ENCODE measurements around the gene C2orf76.

C2orf76 gene

DNA sequence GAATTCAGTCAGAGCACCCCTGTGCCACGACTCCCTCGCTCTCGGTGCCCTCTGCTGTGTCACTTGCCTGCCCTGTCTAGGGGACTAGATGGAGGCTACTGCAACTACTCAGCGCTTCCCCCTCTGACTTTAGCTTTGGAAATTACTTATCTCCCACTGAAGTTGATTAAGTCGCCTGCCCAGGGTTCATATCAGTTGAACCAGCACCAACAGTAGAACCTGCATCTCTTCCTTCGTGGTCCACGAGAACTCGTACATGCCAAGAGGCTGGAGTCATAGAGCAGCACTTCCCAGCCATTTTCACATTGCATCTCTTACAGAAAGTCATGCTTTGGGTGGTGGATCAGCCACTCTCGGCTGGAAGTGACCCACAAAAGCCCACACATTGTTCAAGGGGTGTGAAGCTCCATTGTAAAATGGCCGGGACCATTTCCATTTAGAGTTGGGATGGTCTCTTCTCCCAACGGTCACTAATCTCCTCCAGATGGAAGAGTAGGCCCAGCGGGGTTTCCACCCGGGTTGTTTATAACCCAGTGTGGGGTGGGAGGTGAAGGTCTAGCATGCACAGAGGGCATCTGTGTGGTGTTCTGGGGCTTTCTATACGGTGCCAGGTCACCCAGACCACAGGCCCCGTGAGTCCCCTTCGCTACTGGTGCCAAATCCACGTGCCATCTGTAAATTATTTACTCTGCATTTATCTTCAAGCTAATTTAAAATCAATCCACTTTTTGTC is 105.0 kb downstream of the C2orf76 start:
- DNase-seq, result no peak

DNA sequence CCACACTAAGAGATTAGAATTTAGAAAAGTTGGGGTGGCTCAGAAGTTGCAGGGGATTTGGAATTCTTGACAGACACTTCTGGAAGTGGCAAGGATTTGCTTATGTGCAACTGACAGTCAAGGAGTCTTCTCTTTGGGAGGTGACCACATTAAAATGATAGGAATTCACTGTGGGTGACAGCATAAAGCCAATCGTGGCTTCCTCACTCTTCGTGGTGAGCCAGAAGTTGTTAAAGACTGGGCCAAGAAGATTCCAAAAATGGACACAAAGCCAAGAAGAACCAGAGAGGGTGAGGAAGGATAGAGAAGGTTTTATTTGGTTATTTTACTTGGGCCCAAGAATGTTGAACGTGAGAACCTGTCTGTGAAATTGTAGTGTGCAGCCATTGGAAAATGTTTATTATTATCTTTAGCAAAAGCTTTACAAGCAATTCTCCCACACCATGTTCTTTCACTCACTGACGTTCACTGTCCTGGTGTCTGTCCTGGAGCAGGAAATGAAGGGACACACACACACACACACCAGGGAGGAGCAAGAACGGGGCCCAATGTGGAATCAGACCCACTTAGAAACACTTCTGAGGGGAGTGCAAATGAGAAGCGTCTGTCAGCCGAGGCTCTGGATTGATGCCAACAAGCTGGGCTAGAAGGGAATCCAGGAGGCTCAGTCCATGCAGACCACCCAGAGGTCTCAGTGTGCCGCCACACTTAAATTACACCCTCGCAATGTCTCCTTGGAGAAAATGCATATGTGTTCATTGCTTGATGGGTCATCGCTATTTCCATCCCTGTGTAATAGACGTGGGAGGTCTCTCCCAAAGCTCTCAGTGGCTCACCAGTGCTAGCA is 105.8 kb downstream of the C2orf76 start:
- DNase-seq, result no peak

DNA sequence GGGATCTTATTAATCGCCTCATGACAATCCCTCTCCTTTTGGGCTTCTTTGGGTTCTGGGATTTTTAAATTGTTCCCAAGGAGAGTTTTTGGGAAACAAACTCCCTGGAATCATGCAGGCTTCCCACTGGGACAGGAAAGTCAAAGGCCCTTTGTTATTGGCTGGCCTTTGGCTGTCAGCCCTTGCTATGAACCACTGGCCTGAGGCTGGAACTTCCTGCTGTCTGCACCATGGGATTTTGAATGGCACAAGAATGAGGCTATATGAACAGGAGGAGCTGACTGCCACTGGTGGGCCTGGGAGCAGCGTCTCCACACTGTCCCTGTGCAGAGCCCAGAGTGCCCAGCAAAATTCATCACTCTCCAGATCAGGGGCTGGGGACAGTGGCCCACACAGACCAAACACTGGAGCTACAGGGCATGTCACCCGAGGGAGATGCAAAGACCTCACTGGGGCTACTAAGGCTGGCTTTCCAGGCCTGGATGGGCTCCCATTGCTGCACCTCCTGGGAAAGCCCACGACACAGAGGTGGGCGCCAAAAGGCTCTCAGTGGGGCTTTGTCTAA is 107.3 kb downstream of the C2orf76 start:
- no peak for DNase-seq

DNA sequence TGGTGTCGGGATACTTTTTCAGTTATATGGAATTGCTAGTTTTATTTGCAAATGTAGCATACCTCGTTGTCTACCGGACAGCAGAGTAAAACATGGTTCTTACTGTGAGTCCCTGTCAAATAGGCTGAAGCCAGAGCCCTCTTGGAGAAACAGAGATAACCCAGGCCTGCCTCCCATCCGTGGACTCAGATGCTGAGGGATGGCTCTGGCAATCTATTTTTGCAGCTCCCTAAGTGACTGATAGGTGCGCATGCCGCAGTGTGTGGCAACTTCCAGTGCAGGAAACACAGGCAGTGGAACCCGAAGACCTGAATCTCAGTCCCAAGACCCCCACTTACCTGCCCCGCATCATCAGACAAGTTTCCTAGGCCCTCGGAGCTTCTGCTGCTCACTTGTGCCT is 109.4 kb downstream of the C2orf76 start:
- no peak for DNase-seq

DNA sequence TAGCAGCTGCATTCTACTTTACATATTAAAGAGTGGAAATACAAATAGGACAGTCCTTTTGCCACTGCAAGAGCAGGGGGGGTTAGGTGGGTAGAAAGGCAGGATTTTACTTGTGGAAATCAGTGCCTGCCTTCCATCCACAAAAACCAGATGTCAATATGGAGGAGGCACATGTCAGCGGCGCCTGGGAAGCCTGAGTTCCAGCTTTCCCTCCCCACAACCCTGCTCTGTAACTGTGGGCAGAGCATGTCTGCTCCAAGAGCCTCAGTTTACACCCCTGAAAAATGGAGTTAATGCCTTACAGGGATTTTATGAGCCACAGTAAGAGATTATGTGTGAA is 110.1 kb downstream of the C2orf76 start:
- DNase-seq, result no peak

DNA sequence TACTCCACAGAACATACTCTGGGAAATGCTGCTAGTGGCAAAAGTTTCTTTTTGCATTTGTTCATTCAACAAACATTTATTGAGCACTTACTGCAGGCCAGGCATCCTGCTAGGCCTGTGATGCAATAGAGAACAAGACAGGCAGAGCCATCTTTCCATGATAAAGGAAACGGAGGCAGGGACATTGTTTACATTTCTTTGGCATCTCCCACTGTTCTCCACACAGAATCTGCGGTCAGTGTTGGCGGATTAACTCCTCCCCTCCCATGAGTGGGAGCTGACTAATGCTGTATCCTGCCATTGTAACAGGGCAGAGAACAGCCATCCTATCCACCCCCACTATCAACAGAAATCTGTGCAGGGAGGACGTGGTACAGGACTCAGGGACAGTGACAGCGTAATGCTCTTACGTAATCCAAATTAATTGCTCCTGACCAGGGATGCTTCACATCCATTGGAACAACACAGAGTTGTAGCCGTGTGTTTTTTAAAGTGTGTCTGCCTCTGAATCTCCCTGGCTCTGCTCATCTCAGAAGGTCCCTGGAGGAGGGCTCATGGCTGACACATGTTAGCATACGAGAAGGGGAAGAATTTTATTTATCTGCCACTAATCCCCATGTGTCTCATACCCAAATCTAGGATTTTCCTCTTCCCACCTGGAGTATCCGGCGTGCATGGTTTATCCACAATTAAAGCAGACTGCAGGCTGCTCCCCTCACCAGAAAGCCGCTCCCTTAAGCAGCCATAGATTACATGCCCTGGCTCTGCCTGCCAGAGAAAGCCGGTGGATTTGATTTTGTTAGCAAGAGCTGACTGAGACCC is 110.7 kb downstream of the C2orf76 start:
- no peak for DNase-seq

DNA sequence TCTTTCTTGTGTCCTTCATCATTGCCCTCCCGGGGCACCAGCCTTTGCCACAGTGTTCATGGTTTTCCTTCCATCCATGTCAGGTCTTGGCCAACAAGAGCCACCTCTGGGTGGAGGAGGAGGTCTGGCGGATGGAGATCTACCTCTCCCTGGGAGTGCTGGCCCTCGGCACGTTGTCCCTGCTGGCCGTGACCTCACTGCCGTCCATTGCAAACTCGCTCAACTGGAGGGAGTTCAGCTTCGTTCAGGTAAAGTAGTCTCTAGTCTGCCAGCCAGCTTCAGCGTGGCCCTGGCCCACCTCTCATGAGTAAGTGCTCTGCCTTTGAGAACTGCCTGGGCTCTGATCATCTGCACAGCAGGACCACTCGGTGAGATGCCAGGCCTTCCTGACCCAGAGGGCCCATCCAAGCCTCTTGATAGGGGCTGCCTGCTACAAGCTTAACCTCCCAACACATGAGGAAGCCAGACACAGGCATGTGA is 112.0 kb downstream of the C2orf76 start:
- DNase-seq, result no peak

DNA sequence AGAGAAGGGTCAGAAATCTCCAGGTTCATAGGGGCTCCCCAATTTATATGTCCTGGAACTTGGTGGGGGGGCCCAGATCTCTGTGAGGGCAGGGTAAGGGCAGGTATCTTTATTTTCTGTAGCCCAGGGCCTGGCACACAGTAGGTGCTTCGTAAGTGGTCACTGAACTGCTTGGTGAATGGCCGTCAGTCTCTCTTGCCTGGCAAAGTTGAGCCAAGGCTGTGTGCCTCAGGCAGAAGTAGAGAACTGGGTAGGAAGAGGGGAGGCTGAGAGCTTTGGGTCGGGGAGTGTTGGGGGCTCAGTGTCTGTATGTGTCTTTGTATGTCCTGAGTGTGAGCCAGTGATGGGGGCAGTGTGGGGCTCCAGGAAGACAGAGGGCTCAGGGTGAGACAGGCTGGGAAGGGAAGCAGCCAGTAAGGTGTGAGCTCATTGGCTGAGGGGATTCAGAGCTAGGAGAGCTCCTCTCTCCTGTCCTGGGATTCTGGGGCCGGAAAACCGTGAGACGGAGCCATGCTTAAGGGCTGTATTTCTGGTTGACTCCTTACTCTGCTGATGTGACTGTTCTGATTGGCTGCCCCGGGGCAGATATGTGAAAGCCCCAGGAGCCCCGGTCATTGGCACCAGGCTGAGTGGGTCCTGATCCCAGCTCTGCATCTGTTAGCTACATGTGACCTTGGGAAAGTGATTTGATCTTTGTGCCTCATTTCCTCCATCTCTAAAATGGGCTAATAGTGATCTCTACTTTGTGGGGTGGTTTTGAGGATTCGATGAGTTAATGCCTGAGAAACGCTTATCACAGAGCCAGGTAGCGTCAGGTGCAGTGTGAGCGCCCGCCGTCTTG is 112.7 kb downstream of the C2orf76 start:
- DNase-seq, result no peak

DNA sequence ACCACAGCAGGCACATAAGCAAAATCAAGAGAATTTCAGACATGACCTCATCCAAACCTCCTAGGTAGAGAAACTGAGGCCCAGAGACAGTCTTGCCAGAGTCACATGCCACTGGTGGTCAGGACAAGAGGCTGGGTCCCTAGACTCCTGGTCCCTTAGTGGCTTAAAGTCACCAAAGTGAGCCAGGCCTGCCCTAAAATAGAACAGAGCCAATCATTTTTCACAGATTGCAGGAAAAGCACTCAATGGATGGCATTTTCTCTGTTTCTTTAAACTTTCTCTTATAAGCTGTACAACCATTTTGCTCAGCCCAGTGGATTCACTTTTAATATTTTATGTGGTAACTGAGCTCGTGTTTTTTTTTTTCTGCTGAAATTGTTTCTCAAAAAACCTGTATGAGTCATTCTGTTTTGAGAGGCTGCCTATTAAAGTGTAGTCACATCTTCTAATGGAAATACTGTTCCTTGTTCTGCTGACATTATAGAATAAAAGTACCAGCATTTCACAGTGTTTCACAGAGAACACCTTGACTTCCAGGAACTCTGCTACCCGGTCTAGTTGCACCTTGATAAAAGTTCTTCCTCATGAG is 113.4 kb downstream of the C2orf76 start:
- DNase-seq, result no peak
